ENCODE data around the gene RMI2. TPM values are rescaled to one million over a fixed set of nuclear protein-coding genes. Genes with fewer than 3 reads are reported as not detected.

RMI2 gene
- total and polyA plus RNA-seq, 2 of the 8 experiments (the other 6 are each of a cell fraction or from before 2014, with no cell fraction given): 58.2 to 96.0 TPM

DNA sequence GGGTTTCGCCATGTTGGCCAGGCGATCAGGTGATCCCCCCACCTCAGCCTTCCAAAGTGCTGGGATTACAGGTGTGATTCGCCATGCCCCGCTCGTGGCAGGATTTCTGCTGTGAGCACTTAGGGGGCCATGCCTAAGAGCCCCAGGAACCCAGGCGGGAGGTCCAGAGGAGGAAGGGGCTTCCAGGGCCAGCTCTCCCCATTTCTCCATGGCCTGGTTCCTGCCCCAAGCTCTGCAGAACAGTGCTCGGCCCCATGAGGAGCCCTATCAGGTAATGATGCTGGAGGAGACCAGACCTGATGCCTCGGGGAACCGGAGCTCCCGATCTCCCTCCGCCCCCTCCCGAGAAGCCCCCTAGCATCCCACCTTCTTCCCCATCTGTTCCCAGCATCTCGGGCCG is 53.6 kb downstream of the RMI2 start (continued):
- no peak for TF ChIP-seq BRCA1 (IDR thresholded peaks at IDR 0.05; ENCODE audit: low read depth, low read length)
- TF ChIP-seq GABPA (IDR thresholded peaks at IDR 0.05; ENCODE audit: borderline replicate concordance, insufficient read depth, low read length): no peak
- no peak for TF ChIP-seq RNF2 (IDR thresholded peaks at IDR 0.05; ENCODE audit: borderline replicate concordance, low read depth, low read length, missing control alignments, poor library complexity, severe bottlenecking)
- TF ChIP-seq NANOG (IDR thresholded peaks at IDR 0.05; ENCODE audit: insufficient read depth, low read depth, low read length, poor library complexity, severe bottlenecking): no peak
- no peak for TF ChIP-seq SP1 (IDR thresholded peaks at IDR 0.05; ENCODE audit: low read depth, low read length)
- no peak for TF ChIP-seq TEAD4 (IDR thresholded peaks at IDR 0.05; ENCODE audit: low read depth, low read length)
- no peak for TF ChIP-seq GTF2F1 (IDR thresholded peaks at IDR 0.05; ENCODE audit: borderline replicate concordance, low read depth, low read length)
